GM18502 (cell line): ENCODE data around the gene ZBP1.

ENCODE experiments used
- ATAC-seq: cut with Tn5 transposase; IDR thresholded peaks from one replicate; pipeline ENCODE4 v1.9.1; 2021; ENCODE audit warnings: mild to moderate bottlenecking; ENCODE audit not compliant: unreplicated experiment, poor library complexity

The ZBP1 gene

DNA sequence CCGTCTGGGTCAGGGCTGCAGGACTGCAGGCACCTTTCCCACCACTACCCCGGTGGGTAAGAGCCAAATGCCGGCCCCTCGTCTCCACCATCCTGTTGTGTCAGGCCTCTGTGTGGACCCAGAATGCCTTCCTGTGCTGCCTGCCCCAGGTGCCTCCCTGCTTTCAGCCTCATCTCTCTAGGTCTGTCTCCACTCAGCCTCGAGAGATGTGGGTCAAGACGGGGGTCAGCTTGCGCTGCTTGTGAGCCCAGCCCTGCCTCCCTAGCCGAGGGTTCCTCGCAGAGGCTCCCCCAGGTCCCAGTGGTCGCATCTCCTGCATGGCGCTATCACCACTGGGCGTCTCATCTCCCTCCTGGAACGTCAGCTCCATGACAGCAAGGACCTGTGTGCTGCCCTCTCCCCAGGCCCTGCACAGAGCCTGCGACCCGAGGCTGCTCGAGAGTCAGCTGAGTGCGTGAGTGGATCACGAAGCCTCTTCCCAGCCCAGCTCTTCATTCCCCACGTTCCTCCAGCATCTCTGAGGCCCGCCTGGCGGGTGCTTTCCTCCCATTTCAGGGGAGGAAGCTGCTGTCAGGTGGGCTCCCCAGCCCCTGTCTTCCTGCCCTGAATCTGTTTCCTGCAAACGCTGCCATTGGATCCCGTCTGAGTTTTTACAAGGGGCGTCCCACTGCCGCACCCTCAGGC, 38.7 kb upstream of the ZBP1 start:
- no peak for ATAC-seq

DNA sequence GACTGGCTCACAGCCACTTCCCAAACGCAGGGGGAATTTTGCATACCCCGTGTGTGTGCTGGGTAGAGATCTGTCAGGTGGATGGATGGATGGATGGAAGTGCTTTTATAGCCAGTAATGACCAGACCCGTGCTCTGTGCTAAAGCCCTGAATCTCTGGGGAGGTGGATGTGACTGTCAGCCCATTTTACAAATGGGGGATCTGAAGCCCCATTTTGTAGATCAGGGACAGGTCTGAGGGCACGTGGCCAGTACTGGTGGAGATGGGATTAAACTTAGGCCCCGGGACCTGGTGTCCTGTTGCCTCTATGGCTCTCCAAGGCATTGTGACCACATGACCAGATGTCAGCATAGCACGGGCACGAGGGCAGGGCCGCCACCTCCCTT, 38.2 kb upstream of the ZBP1 start:
- no peak for ATAC-seq

DNA sequence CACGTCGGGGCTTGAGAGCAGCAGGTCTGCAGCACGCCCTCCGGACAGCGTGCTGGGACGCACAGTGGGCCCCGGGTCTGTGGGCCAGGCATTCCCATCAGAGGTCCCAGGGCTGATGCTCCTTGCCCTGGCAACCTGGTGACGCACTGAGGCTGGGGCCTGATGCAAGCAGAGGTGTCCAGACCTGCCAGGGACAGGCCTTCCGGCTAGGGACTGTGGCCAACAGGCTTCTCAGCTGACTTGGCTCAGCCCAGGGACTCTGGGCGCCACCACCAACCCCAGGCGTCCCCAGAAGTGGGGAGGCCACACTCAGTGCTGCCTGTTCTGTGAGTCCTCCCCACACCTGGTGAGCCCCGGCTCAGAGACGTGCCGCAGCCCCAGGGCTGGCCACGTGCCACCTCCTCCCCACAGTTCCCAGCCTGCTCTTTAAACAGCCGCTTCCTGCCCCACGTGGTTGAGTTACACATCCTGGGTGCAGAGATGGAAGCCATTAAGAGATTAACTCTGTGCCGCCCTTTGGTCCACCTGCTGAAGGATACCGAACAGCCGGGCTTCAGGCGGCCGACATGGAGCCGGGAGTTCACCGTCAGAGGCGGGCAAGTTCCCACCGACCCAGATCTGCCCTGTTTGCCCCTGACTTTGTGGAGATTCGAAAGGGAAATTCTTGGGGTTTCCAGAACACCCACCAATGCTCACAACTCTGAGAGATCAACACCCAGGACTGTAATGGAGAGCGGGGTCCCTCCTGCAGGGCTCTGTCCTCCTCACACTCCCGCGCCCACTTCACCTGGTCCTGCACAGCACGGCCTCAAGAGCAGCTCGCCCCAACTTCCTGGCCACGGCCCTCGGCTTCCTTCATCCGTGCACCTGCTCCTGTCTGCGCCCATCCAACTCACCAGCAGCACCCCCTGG, 37.6 kb upstream of the ZBP1 start:
- no peak for ATAC-seq

DNA sequence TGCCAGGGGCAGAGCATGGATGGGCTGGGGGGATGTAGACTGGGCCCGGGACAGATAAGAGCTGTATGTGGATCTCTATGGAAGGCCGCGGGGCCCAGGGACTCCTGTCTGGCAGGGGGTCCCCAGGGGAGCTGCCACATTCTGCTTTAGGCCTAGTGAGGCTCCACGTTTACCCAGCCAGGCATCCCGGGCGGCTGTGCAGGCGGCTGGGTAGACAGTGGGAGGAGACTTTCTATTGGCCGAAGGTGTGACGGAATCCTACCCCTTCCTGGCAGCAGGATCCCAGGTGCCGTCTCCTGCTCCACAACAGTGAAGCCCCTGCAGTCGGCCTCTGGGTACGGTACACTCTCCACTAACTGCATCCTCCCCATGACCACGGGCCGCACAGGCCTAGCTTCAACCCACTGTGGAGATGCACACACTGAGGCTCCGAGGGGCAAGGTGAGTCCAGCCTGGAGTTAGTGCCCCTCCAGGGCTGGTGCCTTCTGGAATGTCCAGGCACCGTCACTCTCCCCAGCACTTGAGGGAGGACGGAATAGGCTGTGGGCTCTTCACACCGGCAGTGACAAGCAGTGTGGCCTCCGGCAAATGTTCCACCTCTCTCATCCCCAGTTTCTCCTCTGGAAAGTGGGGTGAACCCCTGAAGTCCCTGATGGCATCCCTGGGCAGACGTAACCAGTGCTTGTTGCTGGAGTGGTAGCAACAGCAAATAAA, 36.8 kb upstream of the ZBP1 start:
- ATAC-seq: no peak

DNA sequence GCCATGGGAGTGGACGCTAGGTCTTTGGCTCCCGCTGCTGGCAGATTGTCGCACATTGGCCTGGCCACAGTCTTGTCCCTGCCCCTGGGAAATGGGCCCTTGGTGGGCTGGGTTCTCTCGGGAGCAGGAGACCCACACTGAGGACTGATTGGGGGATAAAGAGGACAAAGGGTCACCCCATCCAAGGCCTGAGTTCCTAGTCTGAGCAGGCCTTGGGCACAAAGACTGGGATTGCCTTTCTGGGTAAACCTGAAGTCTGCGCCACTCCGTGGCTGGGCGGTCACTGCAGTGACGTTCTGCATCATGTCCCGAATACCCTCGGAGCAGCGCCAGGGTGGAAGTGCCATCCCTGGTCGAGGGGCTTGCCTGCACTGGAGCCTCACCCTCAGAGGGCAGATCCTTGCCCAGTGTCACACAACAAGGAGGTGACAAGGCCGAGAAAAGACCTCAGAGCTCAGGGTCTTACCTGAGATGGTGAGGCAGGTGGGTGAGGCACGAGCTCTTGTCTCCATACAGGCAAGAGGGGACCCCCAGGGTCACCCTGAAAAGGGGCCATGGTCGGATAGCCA, 36.1 kb upstream of the ZBP1 start:
- no peak for ATAC-seq

DNA sequence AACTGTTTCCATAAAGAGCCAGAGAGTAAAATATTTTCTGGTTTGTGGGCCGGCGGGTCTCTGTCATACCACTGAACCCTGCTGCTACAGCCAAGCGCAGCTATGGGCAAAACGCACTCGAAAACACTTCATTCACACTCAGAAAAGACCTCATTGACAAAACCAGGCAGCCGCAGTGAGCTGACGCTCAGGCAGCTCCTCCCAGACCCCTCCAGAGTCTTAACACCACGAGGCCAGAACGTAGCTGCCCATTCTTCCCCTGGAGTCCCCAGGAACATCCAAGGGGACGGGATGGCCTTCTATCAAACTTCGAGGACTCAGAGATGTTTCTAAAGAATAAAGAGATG, 35.6 kb upstream of the ZBP1 start:
- no peak for ATAC-seq

DNA sequence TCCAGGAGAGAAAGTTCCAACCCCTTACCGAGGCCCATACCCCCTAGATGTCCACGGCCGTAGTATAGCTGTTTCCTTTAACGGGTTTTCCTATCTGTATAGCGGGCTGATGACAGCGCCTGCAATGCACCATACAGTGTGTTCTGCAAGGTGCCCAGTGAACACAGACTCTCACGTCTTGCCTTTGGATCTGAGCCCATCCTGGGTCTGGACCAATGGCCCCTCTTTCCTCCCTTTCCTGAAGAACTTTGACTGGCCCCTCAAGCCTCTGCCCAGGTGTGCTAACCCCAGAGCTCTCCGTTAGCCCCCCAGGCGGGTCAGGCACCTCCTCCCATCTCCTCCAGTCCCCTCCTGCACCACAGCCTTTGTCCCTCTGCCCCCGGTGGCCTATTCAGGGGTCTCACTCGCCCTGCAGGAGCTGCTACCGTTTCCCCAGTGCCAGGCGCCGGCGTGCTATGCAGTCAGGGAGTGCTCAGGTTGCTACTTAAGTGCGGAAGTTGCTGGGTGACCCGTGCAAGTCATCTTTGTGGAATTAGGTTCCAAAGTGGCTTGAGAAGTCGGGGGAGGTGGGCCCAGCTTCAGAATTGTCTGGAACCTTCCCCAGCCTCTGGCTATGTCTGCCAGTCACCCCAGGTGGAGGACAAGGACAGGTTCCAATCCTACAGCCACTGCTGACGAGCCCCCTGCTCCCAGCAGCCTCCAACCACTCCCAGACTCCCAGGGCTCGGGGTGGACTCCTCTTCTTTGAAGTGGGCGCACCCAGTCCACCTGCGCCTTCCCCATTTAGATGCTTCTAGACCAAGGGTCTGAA, 35.0 kb upstream of the ZBP1 start:
- ATAC-seq: no peak

DNA sequence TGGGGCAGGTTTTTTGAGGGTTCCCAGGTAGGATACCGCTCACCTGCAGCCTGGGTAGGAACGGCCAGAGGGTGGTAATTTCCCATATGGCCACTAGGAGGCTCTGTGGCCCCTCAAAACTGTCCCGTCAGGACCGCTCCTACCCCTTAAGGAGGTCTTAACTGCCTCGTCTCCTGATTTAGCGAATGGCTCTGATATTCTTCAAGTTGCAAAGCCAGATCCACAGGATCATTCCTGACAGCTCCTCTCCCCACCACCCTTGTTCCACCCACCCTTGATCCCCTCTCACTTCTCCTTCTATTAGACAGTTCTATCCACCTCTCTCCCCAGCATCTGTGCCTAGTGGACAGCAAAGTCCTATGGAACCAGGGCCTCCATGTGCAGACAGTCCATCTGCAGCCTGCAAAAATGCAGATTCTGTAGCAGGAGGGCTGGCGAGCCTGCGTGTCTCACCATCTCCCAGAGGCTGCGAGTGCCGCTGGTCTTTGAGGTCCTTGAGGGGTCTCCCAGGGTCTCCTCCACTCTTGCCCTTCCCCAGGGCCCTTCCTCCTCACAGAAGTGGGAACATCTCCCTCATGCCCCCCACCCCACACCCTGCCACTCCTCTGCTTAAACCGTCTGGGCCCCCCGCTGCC, 34.3 kb upstream of the ZBP1 start:
- ATAC-seq: no peak

DNA sequence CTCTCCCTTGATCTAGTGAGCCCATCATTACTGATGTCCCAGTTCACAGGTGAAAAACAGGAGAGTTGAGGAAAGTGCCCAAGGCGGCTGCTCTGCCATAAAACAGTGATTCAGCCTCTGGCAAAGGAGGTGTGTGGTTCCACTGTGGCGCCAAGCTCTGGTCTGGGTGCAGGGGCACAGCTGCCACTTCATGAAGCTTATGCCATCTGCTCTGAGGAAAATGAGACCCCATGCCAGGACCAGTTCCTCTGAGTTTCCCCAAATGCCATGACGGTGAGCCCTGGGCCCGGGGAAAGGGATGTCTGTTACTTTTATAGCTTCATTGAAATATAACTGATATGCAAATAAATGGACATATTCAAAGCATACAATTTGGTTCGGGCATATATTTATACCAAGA, 33.7 kb upstream of the ZBP1 start:
- no peak for ATAC-seq

DNA sequence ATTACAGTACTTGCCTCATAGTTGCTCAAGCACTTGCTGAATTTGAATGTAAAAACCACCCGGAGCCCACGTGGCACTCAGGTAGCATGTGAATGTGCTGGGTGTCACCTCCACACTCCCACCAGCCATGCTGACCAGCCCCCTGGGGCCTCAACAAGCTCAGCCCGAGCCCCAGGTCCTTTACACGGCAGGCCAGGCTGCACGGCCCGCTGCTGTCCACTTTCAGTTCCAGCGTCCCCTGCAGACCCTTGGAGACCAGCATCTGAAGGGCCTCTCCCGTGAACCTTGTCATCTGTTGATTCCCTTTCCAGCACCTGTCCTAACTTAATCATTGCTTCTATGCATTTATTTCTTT, 33.3 kb upstream of the ZBP1 start:
- no peak for ATAC-seq

DNA sequence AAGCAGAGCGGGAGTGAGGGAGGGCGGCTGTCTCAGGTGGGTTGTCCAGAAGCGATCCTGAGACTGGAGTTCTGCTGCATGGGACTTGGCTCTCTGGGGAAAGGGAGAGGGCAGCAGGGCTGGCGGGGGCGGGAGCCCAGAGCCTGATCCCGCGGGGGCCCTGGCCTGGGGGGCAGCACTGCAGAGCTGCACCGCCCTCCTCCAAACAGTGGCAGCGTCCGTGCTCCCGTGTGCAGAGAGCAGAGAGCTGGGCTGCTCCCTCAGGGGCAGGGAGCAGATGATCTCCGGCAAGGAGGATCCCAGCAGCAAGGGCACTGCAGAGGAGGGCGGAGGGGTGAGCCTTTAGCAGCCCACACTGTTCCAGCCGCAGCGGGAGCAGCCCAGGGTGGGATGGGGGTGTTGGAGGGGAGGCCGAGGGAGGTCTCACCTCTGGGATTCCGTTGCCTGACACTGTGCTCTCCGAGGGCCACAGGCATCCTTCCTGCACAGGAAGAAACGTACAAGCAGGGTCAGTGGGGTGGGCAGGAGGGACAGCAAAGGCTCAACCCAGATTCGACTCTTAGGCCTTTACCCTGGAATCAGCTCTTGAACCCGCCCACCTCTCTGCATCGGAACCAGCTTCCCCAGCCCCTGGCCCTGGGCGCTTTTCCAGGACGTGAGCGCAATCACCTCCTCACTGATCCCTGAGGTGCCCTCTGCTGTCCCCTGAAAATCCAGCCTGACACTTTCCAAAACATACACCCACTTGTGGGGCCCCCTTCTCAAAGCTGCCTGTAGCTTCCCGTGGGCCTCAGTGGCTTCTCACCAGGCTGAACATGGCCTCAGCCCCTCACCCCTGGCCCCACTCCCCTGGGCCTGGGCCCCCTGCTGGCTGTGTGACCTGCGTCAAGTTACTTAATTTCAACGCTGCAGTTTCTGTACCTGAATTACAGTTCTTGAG, 32.6 kb upstream of the ZBP1 start:
- ATAC-seq: no peak

DNA sequence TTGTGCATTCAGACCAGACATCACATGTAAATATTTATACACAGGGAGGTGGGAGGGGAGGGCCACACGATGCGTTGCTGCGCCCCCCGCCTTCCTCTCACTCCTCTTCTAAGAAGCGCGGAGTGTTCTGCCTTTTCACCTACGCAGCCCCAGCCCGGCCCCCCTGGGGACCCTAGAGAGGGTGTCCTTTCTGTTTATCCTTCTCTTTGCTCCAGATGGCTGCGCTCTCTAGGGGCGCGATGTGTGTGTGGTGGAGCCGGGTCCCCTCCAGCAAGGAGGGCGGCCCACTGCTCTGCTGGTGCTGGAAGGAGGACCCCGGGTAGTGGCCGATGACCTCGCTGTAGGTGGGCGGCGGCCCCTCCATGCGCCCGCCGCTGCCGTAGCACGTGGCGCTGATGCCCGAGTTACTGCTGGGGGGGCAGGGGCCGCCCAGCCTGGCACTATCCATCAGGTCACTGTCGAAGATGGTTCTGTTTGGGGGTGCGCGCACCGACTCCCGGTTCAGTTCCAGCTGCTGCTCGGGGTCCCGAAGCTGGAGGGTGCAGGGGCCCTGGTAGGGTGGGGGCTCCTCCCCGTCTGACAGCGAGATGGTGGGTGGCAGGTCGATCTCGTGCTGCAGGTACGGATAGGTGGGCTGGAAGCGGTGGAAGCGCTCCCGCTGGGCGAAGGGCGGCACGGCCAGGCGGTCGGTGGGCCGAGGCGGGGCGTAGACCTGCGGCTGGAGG, 31.8 kb upstream of the ZBP1 start:
- no peak for ATAC-seq

DNA sequence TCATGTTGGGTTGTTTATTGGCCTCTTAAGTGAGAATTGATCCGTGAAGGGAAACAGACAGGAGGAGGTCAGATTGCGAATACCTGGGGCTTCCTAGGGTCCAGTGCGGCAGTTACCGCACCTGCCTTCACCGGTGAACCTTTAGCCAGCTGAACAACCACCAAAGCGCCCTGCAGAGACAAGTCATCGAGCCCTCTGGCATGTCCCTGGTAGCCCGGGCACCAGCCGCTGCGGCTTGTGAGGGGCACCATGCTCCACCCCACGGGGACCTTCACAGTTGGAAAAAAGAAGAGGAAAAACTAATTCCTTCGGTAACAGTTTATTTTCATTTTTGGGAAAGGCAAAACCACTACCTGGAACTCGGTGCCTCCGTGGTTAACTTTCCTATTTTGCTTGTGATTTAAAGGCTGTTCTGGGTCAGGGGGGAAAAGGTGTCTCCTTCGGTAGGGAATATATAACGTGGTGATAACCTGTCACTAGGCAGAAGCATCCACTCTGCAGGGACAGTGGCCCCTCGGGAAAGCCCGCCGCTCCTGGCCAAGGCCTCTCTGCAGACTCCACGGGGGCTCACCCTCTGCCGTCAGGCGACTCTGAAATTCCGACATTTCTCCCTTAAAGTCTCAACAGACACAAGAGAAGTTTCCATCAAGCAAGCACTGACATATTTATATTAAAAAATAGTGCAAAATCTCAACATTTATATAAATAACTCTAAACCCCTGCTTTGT, 30.7 kb upstream of the ZBP1 start:
- no peak for ATAC-seq

DNA sequence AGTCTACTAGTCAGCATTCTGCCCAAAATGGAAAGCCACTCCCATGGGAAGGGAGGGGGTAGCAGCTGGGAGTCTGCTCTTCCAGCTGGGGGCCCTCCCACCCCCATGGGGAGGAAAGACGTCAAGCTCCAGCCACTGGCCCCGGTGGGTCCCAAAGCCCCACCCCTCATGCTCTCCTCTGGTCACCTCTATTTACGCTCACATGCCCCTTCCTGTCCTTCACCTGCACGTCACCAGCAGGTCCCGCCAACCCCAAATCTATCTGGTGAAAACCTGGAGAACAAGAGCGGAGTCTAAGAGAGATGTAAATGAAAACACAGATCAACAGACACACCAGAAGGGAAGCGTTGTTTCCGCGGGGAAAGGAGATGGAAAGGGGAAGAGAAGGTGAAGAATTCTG, 30.0 kb upstream of the ZBP1 start:
- ATAC-seq: no peak

DNA sequence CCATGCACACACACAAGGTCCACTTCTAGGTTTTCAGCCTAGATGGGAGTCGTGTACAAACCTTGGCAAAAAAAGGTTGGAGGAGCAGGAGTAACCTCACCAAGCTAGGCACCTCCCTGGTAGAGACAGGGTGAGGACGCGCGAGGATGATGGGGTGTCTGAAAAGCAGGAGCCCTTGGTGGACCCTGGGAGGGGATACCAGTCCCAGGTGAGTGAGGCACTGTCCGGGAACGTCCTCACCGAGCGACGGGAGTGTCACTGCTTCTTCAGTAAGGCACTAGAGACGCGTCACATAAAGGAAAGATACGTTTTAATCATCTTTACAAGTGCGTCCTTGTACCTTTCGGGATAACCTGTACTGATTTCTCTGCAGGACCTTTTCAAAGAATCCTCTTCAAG, 29.4 kb upstream of the ZBP1 start:
- ATAC-seq: no peak

DNA sequence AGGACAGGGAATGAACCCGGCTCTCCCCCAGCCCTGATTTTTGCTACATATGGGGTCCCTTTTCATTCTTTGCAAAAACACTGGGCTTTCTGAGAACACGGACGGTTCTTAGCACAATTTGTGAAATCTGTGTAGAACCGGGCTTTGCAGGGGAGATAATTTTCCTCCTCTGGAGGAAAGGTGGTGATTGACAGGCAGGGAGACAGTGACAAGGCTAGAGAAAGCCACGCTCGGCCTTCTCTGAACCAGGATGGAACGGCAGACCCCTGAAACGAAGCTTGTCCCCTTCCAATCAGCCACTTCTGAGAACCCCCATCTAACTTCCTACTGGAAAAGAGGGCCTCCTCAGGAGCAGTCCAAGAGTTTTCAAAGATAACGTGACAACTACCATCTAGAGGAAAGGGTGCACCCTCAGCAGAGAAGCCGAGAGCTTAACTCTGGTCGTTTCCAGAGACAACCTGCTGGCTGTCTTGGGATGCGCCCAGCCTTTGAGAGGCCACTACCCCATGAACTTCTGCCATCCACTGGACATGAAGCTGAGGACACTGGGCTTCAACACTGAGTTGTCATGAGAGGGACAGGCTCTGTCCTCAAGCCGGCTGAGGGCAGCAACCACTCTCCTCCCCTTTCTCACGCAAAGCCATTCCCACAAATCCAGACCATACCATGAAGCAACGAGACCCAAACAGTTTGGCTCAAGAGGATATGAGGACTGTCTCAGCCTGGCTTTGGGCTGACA, 28.8 kb upstream of the ZBP1 start:
- no peak for ATAC-seq
